GM23338 (cell line): ENCODE results near the gene CRISPLD2. TPM values are rescaled to one million over a fixed set of nuclear protein-coding genes. Genes with fewer than 3 reads are reported as not detected.

Source experiments
- ATAC-seq: fragments of 200-7000 bp; cut with Tn5 transposase; 3 replicates; pipeline ENCODE4 v1.9.1; 2020
- DNase-seq: peaks from one replicate; pipeline ENCODE4 v3.0.0-alpha.2; 2015; ENCODE audit warnings: low spot score
- H2AFZ ChIP-seq: fragments of 200-600 bp; sonication (generic); 2 replicates; pipeline ENCODE4 v1.8.0; 2016; ENCODE audit warnings: antibody characterized with exemption, mild to moderate bottlenecking, moderate library complexity
- H3F3A ChIP-seq: fragments of 200-600 bp; sonication (generic); replicated peaks from 2 replicates; pipeline ENCODE4 v1.8.0; 2017; ENCODE audit warnings: antibody characterized with exemption, mixed run types, low read depth
- H3K27ac ChIP-seq: fragments of 200-600 bp; sonication (generic); 2 replicates; pipeline ENCODE4 v1.6.1; 2016; ENCODE audit warnings: low read depth
- H3K27me3 ChIP-seq: fragments of 200-600 bp; sonication (generic); 2 replicates; pipeline ENCODE4 v1.8.0; 2016; ENCODE audit warnings: mild to moderate bottlenecking, mixed run types, moderate library complexity; ENCODE audit not compliant: insufficient read depth
- H3K36me3 ChIP-seq: fragments of 200-600 bp; sonication (generic); 2 replicates; pipeline ENCODE4 v1.8.0; 2016; ENCODE audit warnings: mild to moderate bottlenecking; ENCODE audit not compliant: insufficient read depth
- H3K4me1 ChIP-seq: fragments of 200-600 bp; sonication (generic); 2 replicates; pipeline ENCODE4 v1.8.0; 2016; ENCODE audit warnings: mild to moderate bottlenecking, moderate library complexity; ENCODE audit not compliant: insufficient read depth
- H3K4me2 ChIP-seq: fragments of 200-600 bp; sonication (generic); 2 replicates; pipeline ENCODE4 v1.7.1; 2017; ENCODE audit warnings: mixed run types
- H3K4me3 ChIP-seq: fragments of 200-600 bp; sonication (generic); 2 replicates; pipeline ENCODE4 v1.6.1; 2016; ENCODE audit warnings: mixed run types
- H3K79me2 ChIP-seq: fragments of 200-600 bp; sonication (generic); replicated peaks from 2 replicates; pipeline ENCODE4 v1.8.0; 2017; ENCODE audit warnings: mild to moderate bottlenecking; ENCODE audit not compliant: insufficient read depth
- H3K9me2 ChIP-seq: fragments of 200-600 bp; sonication (generic); 2 replicates; pipeline ENCODE4 v1.8.0; 2017; ENCODE audit not compliant: insufficient read depth
- H4K20me1 ChIP-seq: fragments of 200-600 bp; sonication (generic); replicated peaks from 2 replicates; pipeline ENCODE4 v1.8.0; 2017; ENCODE audit warnings: mild to moderate bottlenecking; ENCODE audit not compliant: insufficient read depth
- H3K27ac Mint-ChIP-seq: 2 replicates; pipeline ENCODE4 v1.8.0; 2020; ENCODE audit warnings: inconsistent platforms, mild to moderate bottlenecking, moderate library complexity, mixed read lengths
- H3K27me3 Mint-ChIP-seq: 3 replicates; pipeline ENCODE4 v1.8.0; 2022; ENCODE audit warnings: low read depth, mild to moderate bottlenecking, moderate library complexity, mixed read lengths, inconsistent platforms; ENCODE audit not compliant: insufficient read depth, poor library complexity
- H3K36me3 Mint-ChIP-seq: 3 replicates; pipeline ENCODE4 v1.8.0; 2021; ENCODE audit warnings: low read depth, mild to moderate bottlenecking, inconsistent platforms, moderate library complexity, mixed read lengths
- H3K4me1 Mint-ChIP-seq: 3 replicates; pipeline ENCODE4 v1.8.0; 2020; ENCODE audit warnings: mild to moderate bottlenecking, inconsistent platforms, mixed read lengths
- H3K4me3 Mint-ChIP-seq: 3 replicates; pipeline ENCODE4 v1.8.0; 2021; ENCODE audit warnings: moderate library complexity, mild to moderate bottlenecking, inconsistent platforms, mixed read lengths
- H3K9me3 Mint-ChIP-seq: 3 replicates; pipeline ENCODE4 v1.8.0; 2020; ENCODE audit warnings: moderate library complexity, mild to moderate bottlenecking, inconsistent platforms, mixed read lengths
- EZH2phosphoT487 ChIP-seq: fragments of 200-600 bp; sonication (generic); IDR thresholded peaks from one replicate; pipeline ENCODE4 v1.8.1; 2018; ENCODE audit warnings: antibody characterized with exemption; ENCODE audit not compliant: unreplicated experiment
- NANOG ChIP-seq: IDR thresholded peaks from 2 replicates; pipeline ENCODE4 v1.6.1; 2016; ENCODE audit warnings: antibody characterized with exemption, borderline replicate concordance
- POLR2AphosphoS5 ChIP-seq: IDR thresholded peaks from 2 replicates; pipeline ENCODE4 v1.6.1; 2016; ENCODE audit warnings: antibody characterized with exemption, low read depth
- STAT1 ChIP-seq: IDR thresholded peaks from one replicate; pipeline ENCODE4 v1.6.1; 2016; ENCODE audit warnings: antibody characterized with exemption; ENCODE audit not compliant: unreplicated experiment
- ZNF331 ChIP-seq: fragments of 250-450 bp; sonication (Bioruptor Pico); IDR thresholded peaks from 2 replicates; pipeline ENCODE4 v1.5.0; 2020; ENCODE audit warnings: low read depth, mild to moderate bottlenecking, moderate library complexity
- polyA plus RNA-seq: library from polyadenylated mRNA; unstranded; fragments of >200 nt; fragmentation: Nextera tagmentation; extraction: Ambion mirVana; gene quantifications from 2 replicates; pipeline ENCODE4 v1.2.1, GENCODE V29; 2016
- total RNA-seq: library from RNA; depleted of rRNA; stranded (reverse); fragments of >200 nt; shearing (Covaris generic); gene quantifications from 2 replicates; pipeline ENCODE4 v1.2.3, GENCODE V29; 2014
- TF ChIP-seq, protein P1 (sequence below): fragments of 250-450 bp; sonication (Bioruptor Pico); IDR thresholded peaks from 2 replicates; pipeline ENCODE4 v1.5.0; 2020; ENCODE audit warnings: mild to moderate bottlenecking, moderate library complexity

Gene CRISPLD2
- total and polyA plus RNA-seq, 2 experiments from 2014 or later, result 2.6 to 8.3 TPM

DNA sequence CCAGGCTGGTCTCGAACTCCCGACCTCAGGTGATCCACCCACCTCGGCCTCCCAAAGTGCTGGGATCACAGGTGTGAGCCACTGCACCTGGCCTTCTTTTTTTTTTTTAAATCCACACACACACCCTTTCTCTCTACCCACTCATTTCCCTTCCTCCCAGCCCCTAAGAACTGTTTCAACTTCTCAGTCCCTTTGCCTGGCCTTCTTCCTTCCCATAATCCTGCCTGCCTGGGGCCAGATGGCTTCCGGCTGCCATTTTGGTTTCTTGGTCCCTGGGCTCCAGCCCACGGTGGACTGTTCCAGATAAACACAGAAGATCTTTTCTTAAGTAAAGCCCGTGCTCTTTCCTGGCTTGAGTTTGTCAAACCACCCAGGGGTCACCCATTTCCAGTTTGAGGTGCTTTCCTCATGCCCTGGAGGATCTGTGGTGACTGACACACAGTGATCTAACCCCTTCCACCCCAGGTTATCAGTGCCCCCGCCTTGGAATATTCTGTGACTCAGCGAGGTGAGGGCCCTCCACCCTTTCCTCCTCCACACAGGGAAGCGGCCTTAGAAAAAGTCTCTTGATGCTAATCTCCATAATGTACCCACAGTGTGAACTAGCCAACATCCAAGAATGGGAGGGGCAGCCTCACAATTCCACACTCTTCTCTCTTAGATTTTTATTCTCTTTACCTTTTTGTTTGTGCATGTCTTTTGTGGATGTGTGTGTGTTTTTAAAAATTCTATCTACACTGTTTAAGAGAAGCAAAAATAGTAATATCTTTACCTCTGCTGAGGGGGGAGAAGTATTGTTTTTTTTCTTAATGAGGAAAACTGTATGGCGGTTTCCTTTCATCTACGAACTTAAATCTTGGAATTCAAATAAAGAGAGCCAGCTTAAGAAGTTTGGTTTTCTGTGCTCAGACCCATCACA is 60.0 kb downstream of the CRISPLD2 start:
- no peaks in the 10 kb centered on the region for H3K79me2 ChIP-seq
- H3K4me3 ChIP-seq, result no peak overlapping the region
- peaks cover 22% of the 10 kb centered on the region for H3K4me1 ChIP-seq
- Mint-ChIP-seq H3K36me3 (peaks cover 5% of the 10 kb centered on the region; the same call in 2 of the 3 replicates), H3K4me3 (no peak overlapping the region), H3K27ac (no peak overlapping the region), H3K27me3 (peaks cover 11% of the 10 kb centered on the region), H3K4me1 (peaks cover 25% of the 10 kb centered on the region), H3K9me3 (no peaks in the 10 kb centered on the region)
- no peaks in the 10 kb centered on the region for H3K27me3 ChIP-seq
- ATAC-seq (no peak), DNase-seq (no peak)
- no peak overlapping the region for H3K4me2 ChIP-seq
- no peaks in the 10 kb centered on the region for H3K9me2 ChIP-seq
- TF ChIP-seq POLR2AphosphoS5, result no peak
- no peak for TF ChIP-seq ZNF331 (CRISPR knock-in tag)
- TF ChIP-seq, protein P1, sequence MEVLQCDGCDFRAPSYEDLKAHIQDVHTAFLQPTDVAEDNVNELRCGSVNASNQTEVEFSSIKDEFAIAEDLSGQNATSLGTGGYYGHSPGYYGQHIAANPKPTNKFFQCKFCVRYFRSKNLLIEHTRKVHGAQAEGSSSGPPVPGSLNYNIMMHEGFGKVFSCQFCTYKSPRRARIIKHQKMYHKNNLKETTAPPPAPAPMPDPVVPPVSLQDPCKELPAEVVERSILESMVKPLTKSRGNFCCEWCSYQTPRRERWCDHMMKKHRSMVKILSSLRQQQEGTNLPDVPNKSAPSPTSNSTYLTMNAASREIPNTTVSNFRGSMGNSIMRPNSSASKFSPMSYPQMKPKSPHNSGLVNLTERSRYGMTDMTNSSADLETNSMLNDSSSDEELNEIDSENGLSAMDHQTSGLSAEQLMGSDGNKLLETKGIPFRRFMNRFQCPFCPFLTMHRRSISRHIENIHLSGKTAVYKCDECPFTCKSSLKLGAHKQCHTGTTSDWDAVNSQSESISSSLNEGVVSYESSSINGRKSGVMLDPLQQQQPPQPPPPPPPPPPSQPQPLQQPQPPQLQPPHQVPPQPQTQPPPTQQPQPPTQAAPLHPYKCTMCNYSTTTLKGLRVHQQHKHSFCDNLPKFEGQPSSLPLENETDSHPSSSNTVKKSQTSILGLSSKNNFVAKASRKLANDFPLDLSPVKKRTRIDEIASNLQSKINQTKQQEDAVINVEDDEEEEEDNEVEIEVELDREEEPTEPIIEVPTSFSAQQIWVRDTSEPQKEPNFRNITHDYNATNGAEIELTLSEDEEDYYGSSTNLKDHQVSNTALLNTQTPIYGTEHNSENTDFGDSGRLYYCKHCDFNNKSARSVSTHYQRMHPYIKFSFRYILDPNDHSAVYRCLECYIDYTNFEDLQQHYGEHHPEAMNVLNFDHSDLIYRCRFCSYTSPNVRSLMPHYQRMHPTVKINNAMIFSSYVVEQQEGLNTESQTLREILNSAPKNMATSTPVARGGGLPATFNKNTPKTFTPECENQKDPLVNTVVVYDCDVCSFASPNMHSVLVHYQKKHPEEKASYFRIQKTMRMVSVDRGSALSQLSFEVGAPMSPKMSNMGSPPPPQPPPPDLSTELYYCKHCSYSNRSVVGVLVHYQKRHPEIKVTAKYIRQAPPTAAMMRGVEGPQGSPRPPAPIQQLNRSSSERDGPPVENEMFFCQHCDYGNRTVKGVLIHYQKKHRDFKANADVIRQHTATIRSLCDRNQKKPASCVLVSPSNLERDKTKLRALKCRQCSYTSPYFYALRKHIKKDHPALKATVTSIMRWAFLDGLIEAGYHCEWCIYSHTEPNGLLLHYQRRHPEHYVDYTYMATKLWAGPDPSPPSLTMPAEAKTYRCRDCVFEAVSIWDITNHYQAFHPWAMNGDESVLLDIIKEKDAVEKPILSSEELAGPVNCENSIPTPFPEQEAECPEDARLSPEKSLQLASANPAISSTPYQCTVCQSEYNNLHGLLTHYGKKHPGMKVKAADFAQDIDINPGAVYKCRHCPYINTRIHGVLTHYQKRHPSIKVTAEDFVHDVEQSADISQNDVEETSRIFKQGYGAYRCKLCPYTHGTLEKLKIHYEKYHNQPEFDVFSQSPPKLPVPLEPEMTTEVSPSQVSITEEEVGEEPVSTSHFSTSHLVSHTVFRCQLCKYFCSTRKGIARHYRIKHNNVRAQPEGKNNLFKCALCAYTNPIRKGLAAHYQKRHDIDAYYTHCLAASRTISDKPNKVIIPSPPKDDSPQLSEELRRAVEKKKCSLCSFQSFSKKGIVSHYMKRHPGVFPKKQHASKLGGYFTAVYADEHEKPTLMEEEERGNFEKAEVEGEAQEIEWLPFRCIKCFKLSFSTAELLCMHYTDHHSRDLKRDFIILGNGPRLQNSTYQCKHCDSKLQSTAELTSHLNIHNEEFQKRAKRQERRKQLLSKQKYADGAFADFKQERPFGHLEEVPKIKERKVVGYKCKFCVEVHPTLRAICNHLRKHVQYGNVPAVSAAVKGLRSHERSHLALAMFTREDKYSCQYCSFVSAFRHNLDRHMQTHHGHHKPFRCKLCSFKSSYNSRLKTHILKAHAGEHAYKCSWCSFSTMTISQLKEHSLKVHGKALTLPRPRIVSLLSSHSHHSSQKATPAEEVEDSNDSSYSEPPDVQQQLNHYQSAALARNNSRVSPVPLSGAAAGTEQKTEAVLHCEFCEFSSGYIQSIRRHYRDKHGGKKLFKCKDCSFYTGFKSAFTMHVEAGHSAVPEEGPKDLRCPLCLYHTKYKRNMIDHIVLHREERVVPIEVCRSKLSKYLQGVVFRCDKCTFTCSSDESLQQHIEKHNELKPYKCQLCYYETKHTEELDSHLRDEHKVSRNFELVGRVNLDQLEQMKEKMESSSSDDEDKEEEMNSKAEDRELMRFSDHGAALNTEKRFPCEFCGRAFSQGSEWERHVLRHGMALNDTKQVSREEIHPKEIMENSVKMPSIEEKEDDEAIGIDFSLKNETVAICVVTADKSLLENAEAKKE, result no peak
- no peak for TF ChIP-seq NANOG
- no peak for TF ChIP-seq STAT1
- TF ChIP-seq EZH2phosphoT487, result no peak
- H4K20me1 ChIP-seq, result no peaks in the 10 kb centered on the region
- 0 out of 2 replicates have a peak, but pooled peaks cover 8% of the 10 kb centered on the region for H3F3A ChIP-seq
- H3K27ac ChIP-seq, result no peak overlapping the region
- H3K36me3 ChIP-seq, result no peaks in the 10 kb centered on the region
- no peak overlapping the region for H2AFZ ChIP-seq
